ENCODE results near the gene TMPRSS7. TPM values are rescaled to one million over a fixed set of nuclear protein-coding genes. Genes with fewer than 3 reads are reported as not detected.
"Not testable (repeated sequence)": the region's sequence is repeated elsewhere in the genome, so short reads cannot be mapped to it uniquely, and the experiment has no call there.

TMPRSS7 gene
- total and polyA plus RNA-seq, 12 donors, result not detected

DNA sequence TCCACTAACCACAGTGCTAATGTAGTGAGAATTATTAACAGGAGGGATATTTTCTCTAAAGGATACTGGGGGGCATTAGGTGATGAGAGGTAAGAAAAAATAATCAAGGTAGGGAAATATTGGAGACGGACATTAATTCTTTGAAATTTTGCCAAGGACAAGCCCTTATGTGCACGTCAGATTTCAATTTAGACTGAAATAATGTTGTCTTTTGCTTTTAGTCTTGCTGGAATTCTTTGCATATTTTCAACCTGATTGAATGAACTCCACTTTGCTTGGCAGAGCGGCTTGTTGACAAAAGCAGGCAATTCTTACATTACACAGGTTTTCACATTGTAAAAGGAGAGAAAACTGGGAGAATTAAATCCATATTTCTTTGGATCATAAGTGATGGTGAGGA lies 26.6 kb downstream of the TMPRSS7 start:
- Histone ChIP-seq H3K27ac (no peak overlapping the region), H3K27me3 (peaks cover 3% of the 10 kb centered on the region), H3K4me1 (replicated peaks in 1 of 2) (no peaks in the 10 kb centered on the region), H3K9me3 (replicated peaks in 1 of 3) (no peaks in the 10 kb centered on the region), H3K4me3 (no peak overlapping the region), H3K36me3 (replicated peaks in 1 of 2) (no peaks in the 10 kb centered on the region)
- TF ChIP-seq POLR2A (IDR thresholded peaks at IDR 0.05), result no peak
- TF ChIP-seq, protein P1, sequence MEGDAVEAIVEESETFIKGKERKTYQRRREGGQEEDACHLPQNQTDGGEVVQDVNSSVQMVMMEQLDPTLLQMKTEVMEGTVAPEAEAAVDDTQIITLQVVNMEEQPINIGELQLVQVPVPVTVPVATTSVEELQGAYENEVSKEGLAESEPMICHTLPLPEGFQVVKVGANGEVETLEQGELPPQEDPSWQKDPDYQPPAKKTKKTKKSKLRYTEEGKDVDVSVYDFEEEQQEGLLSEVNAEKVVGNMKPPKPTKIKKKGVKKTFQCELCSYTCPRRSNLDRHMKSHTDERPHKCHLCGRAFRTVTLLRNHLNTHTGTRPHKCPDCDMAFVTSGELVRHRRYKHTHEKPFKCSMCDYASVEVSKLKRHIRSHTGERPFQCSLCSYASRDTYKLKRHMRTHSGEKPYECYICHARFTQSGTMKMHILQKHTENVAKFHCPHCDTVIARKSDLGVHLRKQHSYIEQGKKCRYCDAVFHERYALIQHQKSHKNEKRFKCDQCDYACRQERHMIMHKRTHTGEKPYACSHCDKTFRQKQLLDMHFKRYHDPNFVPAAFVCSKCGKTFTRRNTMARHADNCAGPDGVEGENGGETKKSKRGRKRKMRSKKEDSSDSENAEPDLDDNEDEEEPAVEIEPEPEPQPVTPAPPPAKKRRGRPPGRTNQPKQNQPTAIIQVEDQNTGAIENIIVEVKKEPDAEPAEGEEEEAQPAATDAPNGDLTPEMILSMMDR (IDR thresholded peaks at IDR 0.05), result no peak
- intact Hi-C loops (cut with DNase I), result no loop called here
- no peak for DNase-seq
- WGBS, 4 donors, result 52 to 59% (median 55%) methylated on average over 3 of the region's 3 CpGs

DNA sequence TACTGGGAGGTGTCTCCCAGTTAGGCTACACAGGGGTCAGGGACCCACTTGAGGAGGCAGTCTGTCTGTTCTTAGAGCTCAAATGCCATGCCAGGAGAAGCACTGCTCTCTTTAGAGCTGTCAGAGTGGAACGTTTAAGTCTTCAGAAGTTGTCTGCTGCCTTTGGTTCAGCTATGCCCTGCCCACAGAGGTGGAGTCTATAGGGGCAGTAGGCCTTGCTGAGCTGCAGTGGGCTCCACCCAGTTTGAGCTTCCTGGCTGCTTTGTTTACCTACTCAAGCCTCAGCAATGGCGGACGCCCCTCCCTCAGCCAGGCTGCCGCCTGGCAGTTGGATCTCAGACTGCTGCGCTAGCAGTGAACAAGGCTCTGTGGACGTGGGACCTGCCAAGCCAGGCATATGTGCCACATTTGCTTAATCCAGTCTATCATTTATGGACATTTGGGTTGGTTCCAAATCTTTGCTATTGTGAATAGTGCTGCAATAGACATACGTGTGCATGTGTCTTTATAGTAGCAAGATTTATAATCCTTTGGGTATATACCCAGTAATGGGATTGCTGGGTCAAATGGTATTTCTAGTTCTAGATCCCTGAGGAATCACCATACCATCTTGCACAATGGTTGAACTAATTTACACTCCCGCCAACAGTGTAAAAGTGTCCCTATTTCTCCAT lies 38.0 kb downstream of the TMPRSS7 start:
- H3K4me3 ChIP-seq; H3K27ac ChIP-seq; intact Hi-C loops (cut with DNase I); DNase-seq; H3K36me3 ChIP-seq (replicated peaks in 1 of 2); H3K4me1 ChIP-seq (replicated peaks in 1 of 2); H3K27me3 ChIP-seq; H3K9me3 ChIP-seq (replicated peaks in 1 of 3): not testable (repeated sequence)
- 82 to 87% (median 86%) methylated on average over 3 to 8 of the region's 8 CpGs for WGBS, 4 donors

DNA sequence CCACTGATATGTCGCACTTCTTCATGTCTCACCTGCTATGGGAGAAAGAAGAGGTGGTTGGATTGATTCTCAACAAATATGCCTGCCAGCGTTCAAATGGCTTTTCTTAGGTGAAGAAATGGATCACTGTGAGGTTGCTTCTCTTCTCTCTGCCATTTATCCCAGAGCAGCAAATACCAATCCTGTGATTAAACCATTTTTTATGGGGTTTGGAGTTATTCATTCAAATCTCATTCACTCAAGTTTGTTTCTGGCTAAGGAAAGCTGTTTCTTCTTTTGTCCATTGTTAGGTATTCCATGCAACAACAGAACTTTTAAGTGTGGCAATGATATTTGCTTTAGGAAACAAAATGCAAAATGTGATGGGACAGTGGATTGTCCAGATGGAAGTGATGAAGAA lies 39.5 kb downstream of the TMPRSS7 start:
- Histone ChIP-seq H3K27ac (no peak overlapping the region), H3K9me3 (replicated peaks in 1 of 3) (no peaks in the 10 kb centered on the region), H3K4me1 (replicated peaks in 1 of 2) (no peaks in the 10 kb centered on the region), H3K27me3 (no peaks in the 10 kb centered on the region), H3K36me3 (replicated peaks in 1 of 2) (no peaks in the 10 kb centered on the region), H3K4me3 (no peak overlapping the region)
- intact Hi-C loops (cut with DNase I), result no loop called here
- 85 to 98% (median 95%) methylated on average over 2 of the region's 2 CpGs for WGBS, 4 donors
- TF ChIP-seq, protein P1 (IDR thresholded peaks at IDR 0.05), result no peak
- TF ChIP-seq POLR2A (IDR thresholded peaks at IDR 0.05), result no peak
- DNase-seq, result no peak

DNA sequence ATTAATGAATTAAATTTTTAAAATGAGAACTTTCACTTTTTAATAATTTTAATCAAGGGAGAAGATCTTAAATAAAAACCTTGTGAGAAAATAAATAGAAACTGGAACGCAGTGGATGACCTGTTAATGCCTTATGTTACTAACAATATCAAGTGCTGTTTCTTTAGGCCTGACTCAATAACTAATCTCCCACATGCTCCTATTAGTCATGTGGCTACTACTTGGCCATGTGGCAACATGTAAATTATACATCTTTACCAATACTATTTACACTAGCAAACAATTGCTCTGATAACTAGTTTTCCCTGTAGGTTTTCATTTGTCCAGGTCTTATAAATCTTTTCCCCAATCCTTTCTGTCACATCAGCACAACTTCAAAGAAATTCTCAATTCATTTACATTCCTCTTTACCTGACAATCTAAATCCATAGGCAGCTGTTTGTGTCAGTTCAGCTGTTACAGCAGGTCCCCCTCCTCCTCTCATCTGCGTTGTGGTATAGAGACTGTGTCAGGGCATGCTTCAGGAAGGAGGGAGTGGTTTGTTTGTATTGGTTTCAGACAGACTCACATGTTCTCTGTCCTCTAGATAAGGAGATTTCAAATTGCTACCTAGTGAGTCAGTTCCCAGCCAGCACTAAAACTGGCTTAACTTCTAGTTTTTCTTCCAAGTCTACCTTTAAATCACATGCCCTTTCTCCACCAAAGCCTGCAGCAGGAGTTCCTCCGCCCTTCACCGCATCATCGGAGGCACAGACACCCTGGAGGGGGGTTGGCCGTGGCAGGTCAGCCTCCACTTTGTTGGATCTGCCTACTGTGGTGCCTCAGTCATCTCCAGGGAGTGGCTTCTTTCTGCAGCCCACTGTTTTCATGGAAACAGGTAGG lies 40.3 kb downstream of the TMPRSS7 start:
- H3K27ac ChIP-seq, result peak overlapping the region in 1 of 5 donors; percentile 34
- H3K27me3 ChIP-seq, result no peaks in the 10 kb centered on the region
- intact Hi-C loops (cut with DNase I), result no loop called here
- DNase-seq, result peak in 6 of 7 donors; percentile 29 to 77 (median 54)
- H3K4me3 ChIP-seq, result no peak overlapping the region
- TF ChIP-seq POLR2A (IDR thresholded peaks at IDR 0.05), result peak in 1 of 2 donors; percentile 30
- TF ChIP-seq, protein P1 (IDR thresholded peaks at IDR 0.05), result no peak
- H3K4me1 ChIP-seq (replicated peaks in 1 of 2), result no peaks in the 10 kb centered on the region
- no peaks in the 10 kb centered on the region for H3K9me3 ChIP-seq (replicated peaks in 1 of 3)
- 29 to 51% (median 37%) methylated on average over 6 of the region's 6 CpGs for WGBS, 4 donors
- H3K36me3 ChIP-seq (replicated peaks in 1 of 2), result no peaks in the 10 kb centered on the region
